Panc1 (cell line): ENCODE measurements around the gene TTC13. TPM values are rescaled to one million over a fixed set of nuclear protein-coding genes. Genes with fewer than 3 reads are reported as not detected.

Experiments used
- ATAC-seq: fragments of 200-7000 bp; cut with Tn5 transposase; 2 replicates; pipeline ENCODE4 v1.9.1; 2020; ENCODE audit warnings: mild to moderate bottlenecking, moderate library complexity
- BruUV-seq: library from RNA; stranded (reverse); fragments of 400-500 nt; replicated peaks from 2 replicates; lab custom pipeline; 2021; lab: Mats Ljungman, UMichigan
- CTCF ChIA-PET: fragments of 300-600 bp; sonication (Branson Sonifier 250); formaldehyde crosslinking; loops from one replicate; lab custom pipeline; 2022; ENCODE audit warnings: antibody characterized with exemption; lab: Charles Lee
- POLR2A ChIA-PET: fragments of 300-600 bp; sonication (Branson Sonifier 250); formaldehyde crosslinking; loops from one replicate; lab custom pipeline; 2022; ENCODE audit warnings: antibody characterized with exemption; lab: Charles Lee
- DNase-seq: peaks from one replicate; pipeline ENCODE4 v3.0.0-alpha.2; 2010; ENCODE audit warnings: low read depth, low spot score
- H3K27ac ChIP-seq: 2 replicates; pipeline ENCODE4 v1.5.1; 2011; ENCODE audit warnings: mild to moderate bottlenecking, low read length, inconsistent platforms
- H3K27me3 ChIP-seq: fragments of 200-500 bp; sonication (Bioruptor generic); 2 replicates; pipeline ENCODE4 v1.6.0; 2014; ENCODE audit warnings: low read length, inconsistent platforms; ENCODE audit not compliant: control insufficient read depth, insufficient read depth
- H3K36me3 ChIP-seq: fragments of 200-500 bp; sonication (Bioruptor generic); 2 replicates; pipeline ENCODE4 v1.5.1; 2014; ENCODE audit warnings: inconsistent platforms, mild to moderate bottlenecking, low read length, moderate library complexity; ENCODE audit not compliant: control insufficient read depth, insufficient read depth
- H3K4me1 ChIP-seq: 2 replicates; pipeline ENCODE4 v1.5.1; 2011; ENCODE audit warnings: inconsistent platforms, mild to moderate bottlenecking, low read length, moderate library complexity; ENCODE audit not compliant: control insufficient read depth, insufficient read depth
- H3K4me3 ChIP-seq, 2 experiments: 2 replicates each; pipeline ENCODE4 v1.5.1; 2011 to 2012; ENCODE audit warnings: low read depth in 2 of 2, low read length in 2 of 2, mild to moderate bottlenecking in 2 of 2, inconsistent platforms in 1 of 2, moderate library complexity in 1 of 2
- H3K9me3 ChIP-seq: fragments of 200-500 bp; sonication (Bioruptor generic); 2 replicates; pipeline ENCODE4 v1.5.1; 2014; ENCODE audit warnings: low read depth, mild to moderate bottlenecking, inconsistent platforms, low read length, moderate library complexity; ENCODE audit not compliant: control insufficient read depth, insufficient read depth
- POLR2AphosphoS5 ChIP-seq: IDR thresholded peaks from 2 replicates; pipeline ENCODE4 v1.6.1; 2012; ENCODE audit warnings: mild to moderate bottlenecking, low read depth, low read length, moderate library complexity
- SIN3A ChIP-seq: IDR thresholded peaks from 2 replicates; pipeline ENCODE4 v1.6.1; 2012; ENCODE audit warnings: low read depth, mild to moderate bottlenecking, low read length, moderate library complexity, borderline replicate concordance; ENCODE audit not compliant: insufficient read depth
- TCF7L2 ChIP-seq: IDR thresholded peaks from 2 replicates; pipeline ENCODE4 v1.6.1; 2011; ENCODE audit warnings: mild to moderate bottlenecking, low read depth, low read length, inconsistent platforms
- in situ Hi-C: cut with HindIII; loops from 2 replicates; pipeline ENCODE4 v1.10.0; 2016; ENCODE audit warnings: low sequenced_read_pairs, low pct_unique_long_range_greater_than_20kb
- intact Hi-C: fragments of 100-400 bp; cut with micrococcal nuclease; formaldehyde crosslinking; loops from one replicate; pipeline ENCODE4 v1.10.0; 2022; ENCODE audit not compliant: unreplicated experiment
- total RNA-seq: library from RNA; stranded (reverse); gene quantifications from one replicate; pipeline ENCODE4 v1.2.1, GENCODE V29; 2021; ENCODE audit not compliant: unreplicated experiment
- TF ChIP-seq, protein P1 (sequence below), 2 experiments: IDR thresholded peaks; 2 replicates each; pipeline ENCODE4 v1.6.1; 2011 to 2012; ENCODE audit warnings: low read depth in 2 of 2, control low read depth in 1 of 2, low read length in 1 of 2, mild to moderate bottlenecking in 1 of 2, moderate library complexity in 1 of 2; ENCODE audit not compliant: insufficient read depth in 1 of 2
- TF ChIP-seq, protein P2 (sequence below): fragments of 450-650 bp; IDR thresholded peaks from 2 replicates; pipeline ENCODE4 v1.5.1; 2017; ENCODE audit warnings: mild to moderate bottlenecking

The TTC13 gene
- total RNA-seq, 1 experiment from 2014 or later, result 19.0 TPM

DNA sequence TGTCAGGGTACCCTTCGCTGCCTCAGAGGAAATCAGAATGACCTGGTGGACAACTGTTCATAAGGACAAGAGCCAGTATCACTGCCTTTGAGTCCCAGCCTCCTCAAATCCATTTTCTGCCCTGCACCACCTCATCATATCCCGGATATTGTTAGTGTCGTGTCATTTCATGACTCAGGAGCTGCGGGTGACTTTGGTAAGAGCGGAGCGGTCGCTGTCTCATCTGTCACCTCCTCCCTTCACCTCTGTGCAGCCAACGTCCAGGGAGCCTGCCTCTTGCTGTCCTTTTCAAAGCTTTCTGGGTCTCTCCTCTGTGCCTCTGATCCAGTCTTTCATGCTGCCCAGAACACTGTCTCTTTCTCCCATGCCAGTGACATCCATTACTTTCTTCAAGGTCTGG lies 103.3 kb downstream of the TTC13 start:
- H3K27me3 ChIP-seq, result peaks cover 3% of the 10 kb centered on the region; the same call in 1 of the 2 replicates
- intact Hi-C loops, result no loop called here
- TF ChIP-seq POLR2AphosphoS5 (no peak), SIN3A (no peak), TCF7L2 (no peak)
- TF ChIP-seq, protein P1, sequence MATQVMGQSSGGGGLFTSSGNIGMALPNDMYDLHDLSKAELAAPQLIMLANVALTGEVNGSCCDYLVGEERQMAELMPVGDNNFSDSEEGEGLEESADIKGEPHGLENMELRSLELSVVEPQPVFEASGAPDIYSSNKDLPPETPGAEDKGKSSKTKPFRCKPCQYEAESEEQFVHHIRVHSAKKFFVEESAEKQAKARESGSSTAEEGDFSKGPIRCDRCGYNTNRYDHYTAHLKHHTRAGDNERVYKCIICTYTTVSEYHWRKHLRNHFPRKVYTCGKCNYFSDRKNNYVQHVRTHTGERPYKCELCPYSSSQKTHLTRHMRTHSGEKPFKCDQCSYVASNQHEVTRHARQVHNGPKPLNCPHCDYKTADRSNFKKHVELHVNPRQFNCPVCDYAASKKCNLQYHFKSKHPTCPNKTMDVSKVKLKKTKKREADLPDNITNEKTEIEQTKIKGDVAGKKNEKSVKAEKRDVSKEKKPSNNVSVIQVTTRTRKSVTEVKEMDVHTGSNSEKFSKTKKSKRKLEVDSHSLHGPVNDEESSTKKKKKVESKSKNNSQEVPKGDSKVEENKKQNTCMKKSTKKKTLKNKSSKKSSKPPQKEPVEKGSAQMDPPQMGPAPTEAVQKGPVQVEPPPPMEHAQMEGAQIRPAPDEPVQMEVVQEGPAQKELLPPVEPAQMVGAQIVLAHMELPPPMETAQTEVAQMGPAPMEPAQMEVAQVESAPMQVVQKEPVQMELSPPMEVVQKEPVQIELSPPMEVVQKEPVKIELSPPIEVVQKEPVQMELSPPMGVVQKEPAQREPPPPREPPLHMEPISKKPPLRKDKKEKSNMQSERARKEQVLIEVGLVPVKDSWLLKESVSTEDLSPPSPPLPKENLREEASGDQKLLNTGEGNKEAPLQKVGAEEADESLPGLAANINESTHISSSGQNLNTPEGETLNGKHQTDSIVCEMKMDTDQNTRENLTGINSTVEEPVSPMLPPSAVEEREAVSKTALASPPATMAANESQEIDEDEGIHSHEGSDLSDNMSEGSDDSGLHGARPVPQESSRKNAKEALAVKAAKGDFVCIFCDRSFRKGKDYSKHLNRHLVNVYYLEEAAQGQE (IDR thresholded peaks at IDR 0.05; ENCODE audit: insufficient read depth in 1 of 2, low read depth in 2 of 2, low read length in 1 of 2), result no peak
- TF ChIP-seq, protein P2, sequence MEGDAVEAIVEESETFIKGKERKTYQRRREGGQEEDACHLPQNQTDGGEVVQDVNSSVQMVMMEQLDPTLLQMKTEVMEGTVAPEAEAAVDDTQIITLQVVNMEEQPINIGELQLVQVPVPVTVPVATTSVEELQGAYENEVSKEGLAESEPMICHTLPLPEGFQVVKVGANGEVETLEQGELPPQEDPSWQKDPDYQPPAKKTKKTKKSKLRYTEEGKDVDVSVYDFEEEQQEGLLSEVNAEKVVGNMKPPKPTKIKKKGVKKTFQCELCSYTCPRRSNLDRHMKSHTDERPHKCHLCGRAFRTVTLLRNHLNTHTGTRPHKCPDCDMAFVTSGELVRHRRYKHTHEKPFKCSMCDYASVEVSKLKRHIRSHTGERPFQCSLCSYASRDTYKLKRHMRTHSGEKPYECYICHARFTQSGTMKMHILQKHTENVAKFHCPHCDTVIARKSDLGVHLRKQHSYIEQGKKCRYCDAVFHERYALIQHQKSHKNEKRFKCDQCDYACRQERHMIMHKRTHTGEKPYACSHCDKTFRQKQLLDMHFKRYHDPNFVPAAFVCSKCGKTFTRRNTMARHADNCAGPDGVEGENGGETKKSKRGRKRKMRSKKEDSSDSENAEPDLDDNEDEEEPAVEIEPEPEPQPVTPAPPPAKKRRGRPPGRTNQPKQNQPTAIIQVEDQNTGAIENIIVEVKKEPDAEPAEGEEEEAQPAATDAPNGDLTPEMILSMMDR, result no peak
- in situ Hi-C loops, result no loop called here
- POLR2A ChIA-PET, result no interaction called here
- no TSS peak for BruUV-seq
- no peak overlapping the region for H3K27ac ChIP-seq
- peaks cover 3% of the 10 kb centered on the region; the same call in 1 of the 2 replicates for H3K4me1 ChIP-seq
- DNase-seq (no peak), ATAC-seq (no peak)
- CTCF ChIA-PET, result no interaction called here
- no peak overlapping the region for H3K4me3 ChIP-seq
- no peaks in the 10 kb centered on the region for H3K36me3 ChIP-seq
- no peaks in the 10 kb centered on the region for H3K9me3 ChIP-seq

DNA sequence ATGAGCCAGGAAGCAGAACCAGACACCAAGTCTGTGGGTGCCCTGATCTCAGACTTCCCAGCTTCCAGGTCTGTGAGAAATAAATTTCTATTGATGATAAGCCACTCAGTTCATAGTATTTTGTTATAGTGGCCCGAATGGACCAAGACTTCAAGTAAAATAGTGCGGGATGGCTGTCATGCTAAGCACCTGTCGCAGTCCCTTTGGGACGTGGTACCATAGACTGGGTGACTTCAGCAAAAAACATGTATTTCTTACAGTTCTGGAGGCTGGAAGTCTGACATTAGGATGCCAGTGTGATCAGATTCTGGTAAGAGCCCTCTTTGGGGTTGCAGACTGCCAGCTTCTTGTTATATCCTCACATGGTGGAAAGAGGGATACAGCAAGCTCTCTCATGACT lies 107.7 kb downstream of the TTC13 start:
- no peaks in the 10 kb centered on the region for H3K27me3 ChIP-seq
- intact Hi-C loops, result no loop called here
- ChIA-PET POLR2A (no interaction called here), CTCF (no interaction called here)
- DNase-seq (no peak), ATAC-seq (no peak)
- no peaks in the 10 kb centered on the region; the same call in 1 of the 2 replicates for H3K36me3 ChIP-seq
- H3K9me3 ChIP-seq, result no peaks in the 10 kb centered on the region
- H3K4me3 ChIP-seq, result no peak overlapping the region
- H3K27ac ChIP-seq, result no peak overlapping the region
- H3K4me1 ChIP-seq, result peaks cover 23% of the 10 kb centered on the region
- BruUV-seq, result no TSS peak
- TF ChIP-seq POLR2AphosphoS5 (no peak), TCF7L2 (no peak), SIN3A (no peak)
- TF ChIP-seq, protein P2, result no peak
- TF ChIP-seq, protein P1 (IDR thresholded peaks at IDR 0.05; ENCODE audit: insufficient read depth in 1 of 2, low read depth in 2 of 2, low read length in 1 of 2), result no peak
- in situ Hi-C loops, result no loop called here
